Nephron progenitor cell (in vitro differentiated cells): ENCODE data around the gene CXCL12.

Experiments
- DNase-seq: peaks from one replicate; pipeline ENCODE4 v3.0.0; 2021
- H3K27ac Mint-ChIP-seq: 2 replicates; pipeline ENCODE4 v1.8.0; 2021; ENCODE audit warnings: mild to moderate bottlenecking, moderate library complexity, mixed read lengths
- H3K27me3 Mint-ChIP-seq: 2 replicates; pipeline ENCODE4 v1.8.0; 2021; ENCODE audit warnings: mild to moderate bottlenecking, low read depth, mixed read lengths; ENCODE audit not compliant: poor library complexity
- H3K36me3 Mint-ChIP-seq: 2 replicates; pipeline ENCODE4 v1.8.0; 2021; ENCODE audit warnings: low read depth, mixed read lengths
- H3K4me1 Mint-ChIP-seq: 2 replicates; pipeline ENCODE4 v1.8.0; 2021; ENCODE audit warnings: mixed read lengths
- H3K4me3 Mint-ChIP-seq: 2 replicates; pipeline ENCODE4 v1.8.0; 2021; ENCODE audit warnings: mild to moderate bottlenecking, moderate library complexity, mixed read lengths
- H3K9me3 Mint-ChIP-seq: 2 replicates; pipeline ENCODE4 v1.8.0; 2021; ENCODE audit warnings: mild to moderate bottlenecking, moderate library complexity, mixed read lengths
- CTCF ChIP-seq: fragments of 200-600 bp; sonication (generic); IDR thresholded peaks from 2 replicates; pipeline ENCODE4 v1.5.0; 2021; ENCODE audit warnings: antibody characterized with exemption

The CXCL12 gene

GRCh38 chr10:44417761-44418160 is 32.9 kb upstream of the CXCL12 start:
- H3K27ac Mint-ChIP-seq, result no peak overlapping the region
- H3K36me3 Mint-ChIP-seq, result no peaks in the 10 kb centered on the region
- no peak for TF ChIP-seq CTCF
- DNase-seq, result no peak
- no peaks in the 10 kb centered on the region for H3K4me1 Mint-ChIP-seq
- H3K4me3 Mint-ChIP-seq, result no peak overlapping the region
- H3K9me3 Mint-ChIP-seq, result peaks cover 33% of the 10 kb centered on the region
- H3K27me3 Mint-ChIP-seq, result peaks cover 28% of the 10 kb centered on the region

DNA sequence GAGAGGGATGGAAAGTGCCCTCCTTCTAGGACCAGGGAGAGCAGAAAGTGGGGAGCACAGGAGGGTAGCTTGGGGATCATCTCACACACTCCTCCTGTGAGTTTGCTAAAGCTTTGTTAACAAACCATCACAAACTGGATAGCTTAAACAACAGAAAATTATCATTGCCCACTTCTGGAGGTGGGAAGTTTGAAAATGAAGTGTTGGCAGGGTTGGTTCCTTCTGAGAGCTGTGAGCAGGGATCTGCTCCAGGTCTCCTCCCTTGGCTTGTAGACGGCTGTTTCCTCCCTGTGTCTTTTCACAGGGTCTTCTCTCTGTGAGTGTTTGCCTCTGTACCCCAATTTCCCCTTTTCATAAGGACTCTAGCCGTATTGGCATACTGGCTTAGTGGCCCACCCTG is 32.0 kb upstream of the CXCL12 start:
- Mint-ChIP-seq H3K27me3 (peaks cover 25% of the 10 kb centered on the region), H3K4me1 (no peaks in the 10 kb centered on the region)
- no peak for DNase-seq

GRCh38 chr10:44416021-44416771 is 31.3 kb upstream of the CXCL12 start:
- Mint-ChIP-seq H3K36me3 (peaks cover 5% of the 10 kb centered on the region), H3K4me1 (no peaks in the 10 kb centered on the region)

More for the DNA sequence above, 32.0 kb upstream of the CXCL12 start:
- TF ChIP-seq CTCF, result no peak
- Mint-ChIP-seq H3K9me3 (peaks cover 41% of the 10 kb centered on the region), H3K27ac (no peak overlapping the region), H3K36me3 (peaks cover 3% of the 10 kb centered on the region), H3K4me3 (no peak overlapping the region)

GRCh38 chr10:44415121-44415520 is 30.2 kb upstream of the CXCL12 start:
- Mint-ChIP-seq H3K36me3 (peaks cover 5% of the 10 kb centered on the region), H3K4me3 (no peak overlapping the region), H3K27me3 (peaks cover 18% of the 10 kb centered on the region), H3K27ac (no peak overlapping the region), H3K4me1 (no peaks in the 10 kb centered on the region), H3K9me3 (peaks cover 59% of the 10 kb centered on the region)
- TF ChIP-seq CTCF, result no peak
- DNase-seq, result no peak

More at GRCh38 chr10:44416021-44416771, 31.3 kb upstream of the CXCL12 start:
- TF ChIP-seq CTCF, result no peak
- H3K27me3 Mint-ChIP-seq, result peaks cover 21% of the 10 kb centered on the region
- no peak for DNase-seq
- no peak overlapping the region for H3K27ac Mint-ChIP-seq
- no peak overlapping the region for H3K4me3 Mint-ChIP-seq
- peaks cover 48% of the 10 kb centered on the region for H3K9me3 Mint-ChIP-seq

DNA sequence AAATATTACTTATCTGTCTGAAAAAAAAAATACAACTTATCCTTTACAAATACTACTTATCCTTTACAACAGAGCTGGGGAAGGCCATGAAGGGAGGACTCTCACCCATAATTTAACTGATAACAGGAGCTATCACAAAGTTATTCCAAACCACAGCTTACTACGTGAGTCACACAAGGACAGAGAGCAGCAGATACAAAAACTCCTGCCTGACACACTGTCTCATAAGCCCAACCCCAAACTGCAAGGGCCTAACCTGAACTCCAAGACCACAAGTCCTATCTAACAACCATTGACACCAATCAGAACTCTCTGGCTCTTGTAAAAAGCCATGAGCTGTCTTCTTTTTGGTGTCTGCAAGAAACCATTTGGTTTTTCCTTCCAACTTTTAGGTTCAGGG is 28.5 kb upstream of the CXCL12 start:
- Mint-ChIP-seq H3K4me1 (no peaks in the 10 kb centered on the region), H3K4me3 (no peak overlapping the region), H3K9me3 (peaks cover 67% of the 10 kb centered on the region), H3K27me3 (peaks cover 24% of the 10 kb centered on the region), H3K27ac (no peak overlapping the region), H3K36me3 (peaks cover 5% of the 10 kb centered on the region)
- TF ChIP-seq CTCF, result no peak
- DNase-seq, result no peak

- H3K36me3 Mint-ChIP-seq, result peaks cover 5% of the 10 kb centered on the region
- peaks cover 25% of the 10 kb centered on the region for H3K27me3 Mint-ChIP-seq
- peaks cover 80% of the 10 kb centered on the region for H3K9me3 Mint-ChIP-seq
- H3K27ac Mint-ChIP-seq, result no peak overlapping the region
- no peak for TF ChIP-seq CTCF
- no peak overlapping the region for H3K4me3 Mint-ChIP-seq
- DNase-seq, result no peak
- no peaks in the 10 kb centered on the region for H3K4me1 Mint-ChIP-seq
Observed at GRCh38 chr10:44411251-44411650, 26.4 kb upstream of the CXCL12 start.
